ENCODE measurements around the gene NBEAL1. TPM values are rescaled to one million over a fixed set of nuclear protein-coding genes. Genes with fewer than 3 reads are reported as not detected.
A peak's percentile ranks its signal among the peaks of the same experiment; 100 is the strongest.

The NBEAL1 gene
- total and polyA plus RNA-seq, 12 donors = 2.5 to 24.5 (median 17.9) TPM

- DNase-seq (no peak), ATAC-seq (no peak)
- Histone ChIP-seq H3K27ac (no peak overlapping the region), H3K27me3 (no peaks in the 10 kb centered on the region), H3K36me3 (peaks cover 0 to 55% (median 31%) of the 10 kb centered on the region in 9 donors), H3K4me1 (peaks cover 0 to 31% (median 8%) of the 10 kb centered on the region in 9 donors), H3K9me3 (no peaks in the 10 kb centered on the region), H3K4me3 (no peak overlapping the region)
- TF ChIP-seq CTCF (IDR thresholded peaks at IDR 0.05) = no peak
- intact Hi-C loops (cut with DNase I) = no loop called here
- 97 to 98% methylated on average over 2 of the region's 2 CpGs for WGBS, 2 donors
Measured at GRCh38 chr2:203043226-203043625, 28.6 kb downstream of the NBEAL1 start.

- Histone ChIP-seq H3K36me3 (peaks cover 0 to 75% (median 34%) of the 10 kb centered on the region in 9 donors), H3K4me3 (no peak overlapping the region), H3K27ac (no peak overlapping the region), H3K27me3 (no peaks in the 10 kb centered on the region), H3K9me3 (no peaks in the 10 kb centered on the region), H3K4me1 (peaks cover 0 to 24% (median 7%) of the 10 kb centered on the region in 9 donors)
- intact Hi-C loops (cut with DNase I) = no loop called here
- DNase-seq = no peak
- WGBS, 2 donors = 100% methylated on average over 1 of the region's 1 CpG
- no peak for TF ChIP-seq CTCF (IDR thresholded peaks at IDR 0.05)
- no peak for ATAC-seq
Measured at GRCh38 chr2:203045867-203046266, 31.2 kb downstream of the NBEAL1 start.

GRCh38 chr2:203052539-203052938 is 37.9 kb downstream of the NBEAL1 start:
- H3K9me3 ChIP-seq = no peaks in the 10 kb centered on the region
- intact Hi-C loops (cut with DNase I) = no loop called here
- no peaks in the 10 kb centered on the region for H3K4me1 ChIP-seq
- WGBS, 2 donors = 96 to 98% methylated on average over 3 of the region's 3 CpGs
- H3K27ac ChIP-seq = no peak overlapping the region
- no peaks in the 10 kb centered on the region for H3K27me3 ChIP-seq
- no peak for ATAC-seq
- H3K4me3 ChIP-seq = no peak overlapping the region
- no peak for DNase-seq
- H3K36me3 ChIP-seq = peaks cover 0 to 93% (median 22%) of the 10 kb centered on the region in 9 donors
- no peak for TF ChIP-seq CTCF (IDR thresholded peaks at IDR 0.05)

- H3K27ac ChIP-seq = no peak overlapping the region
- H3K4me1 ChIP-seq = no peaks in the 10 kb centered on the region
- DNase-seq (no peak), ATAC-seq (peak in 2 of 8 donors; percentile 37 to 62)
- TF ChIP-seq CTCF (IDR thresholded peaks at IDR 0.05) = no peak
- no peaks in the 10 kb centered on the region for H3K9me3 ChIP-seq
- 77 to 78% methylated on average over 5 of the region's 5 CpGs for WGBS, 2 donors
- H3K4me3 ChIP-seq = no peak overlapping the region
- no peaks in the 10 kb centered on the region for H3K27me3 ChIP-seq
- H3K36me3 ChIP-seq = peaks cover 0 to 97% (median 50%) of the 10 kb centered on the region in 9 donors
- intact Hi-C loops (cut with DNase I) = no loop called here
Measured at GRCh38 chr2:203059567-203060240, 45.0 kb downstream of the NBEAL1 start.

All from heart right ventricle (tissue), 16 donors.